Amygdala (tissue), 56 donors: ENCODE measurements around the gene SMC4.
"Not testable (repeated sequence)": the region's sequence is repeated elsewhere in the genome, so short reads cannot be mapped to it uniquely, and the experiment has no call there.

ENCODE experiments used
- DNase-seq, 56 donors: peaks; one replicate each; lab custom pipeline; 2025; lab: John Stamatoyannopoulos, UW

SMC4 gene

DNA sequence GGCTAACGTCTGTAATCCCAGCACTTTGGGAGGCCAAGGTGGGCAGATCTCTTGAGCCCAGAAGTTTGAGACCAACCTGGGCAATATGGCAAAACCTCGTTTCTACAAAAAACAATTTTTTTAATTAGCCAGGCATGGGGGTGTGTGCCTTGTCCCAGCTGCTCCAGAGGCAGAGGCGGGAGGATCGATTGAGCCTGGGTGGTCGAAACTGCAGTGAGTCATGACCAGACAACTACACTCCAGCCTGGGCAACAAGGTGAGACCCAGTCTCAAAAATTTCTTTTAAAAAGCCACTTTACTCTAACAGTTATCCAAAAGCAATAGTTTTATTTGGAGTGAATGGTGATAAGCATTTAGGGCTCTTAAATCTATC, 37.6 kb downstream of the SMC4 start:
- no peak for DNase-seq

DNA sequence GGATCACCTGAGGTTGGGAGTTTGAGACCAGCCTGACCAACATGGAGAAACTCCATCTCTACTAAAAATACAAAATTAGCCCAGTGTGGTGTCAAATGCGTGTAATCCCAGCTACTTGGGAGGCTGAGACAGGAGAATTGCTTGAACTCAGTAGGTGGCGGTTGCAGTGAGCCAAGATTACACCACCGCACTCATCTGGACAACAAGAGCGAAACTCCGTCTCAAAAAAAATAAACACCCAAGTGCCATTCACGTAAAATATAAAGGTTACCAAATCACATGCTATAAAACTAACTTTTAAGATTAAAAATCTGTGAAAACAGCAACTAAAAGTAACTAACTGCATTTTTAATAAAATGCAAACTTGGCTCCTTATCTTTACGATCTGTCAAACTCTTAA, 41.2 kb downstream of the SMC4 start:
- no peak for DNase-seq

DNA sequence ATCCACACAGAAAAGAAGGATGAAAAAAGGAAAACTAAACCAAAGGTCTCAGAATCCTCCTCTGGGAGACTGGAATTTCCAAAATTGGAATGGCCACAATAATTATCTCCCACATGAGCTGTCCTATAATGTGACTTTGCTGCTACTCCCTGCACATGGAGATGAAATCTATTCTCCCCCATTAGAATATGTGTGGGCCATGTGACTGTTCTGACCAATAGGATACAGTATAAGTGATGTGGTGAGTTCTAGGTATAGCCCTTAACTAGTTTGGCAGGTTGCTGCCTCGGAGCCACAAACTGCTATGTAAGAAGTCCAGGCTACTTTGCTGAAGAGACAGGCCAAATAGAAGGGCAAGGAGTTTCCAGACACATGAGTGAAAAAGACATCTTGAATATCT, 45.0 kb downstream of the SMC4 start:
- no peak for DNase-seq

DNA sequence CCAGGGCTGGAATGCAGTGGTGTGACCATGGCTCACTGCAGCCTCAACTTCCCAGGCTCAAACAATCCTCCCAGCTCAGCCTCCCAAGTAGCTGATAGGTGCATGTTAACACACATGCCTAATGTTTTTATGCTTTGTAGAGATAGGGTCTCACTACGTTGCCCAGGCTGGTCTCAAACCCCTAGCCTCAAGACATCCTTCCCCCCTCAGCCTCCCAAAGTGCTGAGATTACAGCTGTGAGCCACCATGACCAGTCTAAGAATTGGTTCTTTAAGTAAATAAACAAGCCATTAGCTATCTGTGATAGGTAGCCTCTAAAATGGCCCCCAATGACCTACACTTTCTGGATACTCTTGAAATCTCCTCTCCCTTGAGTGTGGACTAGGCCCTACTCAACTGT, 46.4 kb downstream of the SMC4 start:
- DNase-seq = no peak

DNA sequence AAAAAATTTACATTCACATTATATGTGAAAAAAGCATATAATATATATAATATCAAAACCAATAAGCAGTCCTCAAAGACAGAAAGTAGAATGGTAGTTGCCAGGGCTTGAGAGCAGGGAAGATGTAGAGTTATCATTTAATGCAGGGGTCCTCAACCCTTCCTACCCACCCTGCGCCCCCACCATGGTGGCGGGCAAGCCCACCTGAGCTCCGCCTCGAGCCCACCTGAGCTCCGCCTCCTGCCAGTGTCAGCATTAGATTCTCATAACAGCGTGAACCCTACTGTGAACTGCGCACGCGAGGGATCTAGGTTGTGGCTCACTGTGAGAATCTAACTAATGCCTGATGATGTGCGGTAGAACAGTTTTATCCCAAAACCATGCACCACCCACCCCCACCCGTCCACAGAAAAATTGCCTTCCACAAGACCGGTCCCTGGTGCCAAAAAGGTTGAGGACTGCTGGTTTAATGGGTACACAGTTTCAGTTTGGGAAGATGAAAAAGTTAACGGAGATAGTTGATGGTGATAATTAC, 47.1 kb downstream of the SMC4 start:
- no peak for DNase-seq

DNA sequence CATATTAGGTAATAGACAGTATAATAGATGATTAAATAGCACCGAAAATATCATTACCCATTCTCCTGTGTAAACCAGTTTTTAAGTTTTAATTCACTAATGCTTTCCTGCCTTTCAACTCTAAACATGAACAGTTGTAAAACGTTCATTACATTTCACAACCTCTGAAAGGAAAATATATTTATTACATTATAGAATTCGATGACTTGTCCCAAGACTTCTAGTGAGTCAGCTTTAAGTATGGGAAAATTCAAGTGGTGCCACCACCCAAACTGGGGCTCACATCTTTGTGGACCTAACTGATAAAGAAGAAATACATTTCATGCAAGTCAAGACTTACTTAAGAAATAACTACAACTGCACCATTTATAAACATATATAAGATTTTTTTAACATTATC, 48.1 kb downstream of the SMC4 start:
- DNase-seq = no peak

DNA sequence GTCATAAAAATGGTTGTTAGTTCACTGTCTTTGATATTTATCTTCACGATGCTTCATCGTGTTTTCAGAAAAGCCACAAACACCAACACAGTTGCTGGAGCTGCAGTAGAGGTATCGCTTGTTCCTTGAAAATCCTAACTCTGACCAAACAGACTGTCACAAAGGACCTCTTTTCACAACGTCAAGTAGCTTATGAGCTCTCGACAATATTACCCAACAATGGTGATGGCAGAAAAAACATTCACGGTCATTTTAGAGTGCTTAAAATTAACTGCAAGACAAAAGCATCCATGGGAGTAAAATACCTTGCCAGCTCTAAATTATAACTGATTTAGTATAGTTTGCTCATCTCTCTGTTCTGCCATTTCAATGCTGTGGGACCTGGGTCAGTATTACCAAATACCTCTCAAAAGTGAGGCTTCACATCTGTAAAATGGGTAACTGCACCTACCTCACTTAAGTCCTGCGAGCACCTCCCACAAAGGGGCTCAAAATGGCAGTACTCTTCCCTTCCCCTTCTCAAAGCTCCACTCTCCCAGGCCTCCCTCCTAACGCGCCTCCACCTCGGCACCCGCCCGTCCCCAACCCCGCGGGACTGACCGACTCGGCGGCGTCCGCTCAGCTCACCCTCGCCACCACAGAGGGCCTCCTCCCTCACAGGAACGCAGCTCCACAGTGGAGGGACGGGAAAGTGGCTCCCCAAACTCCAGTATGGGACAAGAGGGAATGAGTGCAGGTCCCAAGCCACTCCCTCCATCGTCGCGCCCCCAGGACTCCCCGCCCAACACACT, 49.6 kb downstream of the SMC4 start:
- peak in 6 of 56 donors; percentile 53 to 71 (median 58) for DNase-seq

DNA sequence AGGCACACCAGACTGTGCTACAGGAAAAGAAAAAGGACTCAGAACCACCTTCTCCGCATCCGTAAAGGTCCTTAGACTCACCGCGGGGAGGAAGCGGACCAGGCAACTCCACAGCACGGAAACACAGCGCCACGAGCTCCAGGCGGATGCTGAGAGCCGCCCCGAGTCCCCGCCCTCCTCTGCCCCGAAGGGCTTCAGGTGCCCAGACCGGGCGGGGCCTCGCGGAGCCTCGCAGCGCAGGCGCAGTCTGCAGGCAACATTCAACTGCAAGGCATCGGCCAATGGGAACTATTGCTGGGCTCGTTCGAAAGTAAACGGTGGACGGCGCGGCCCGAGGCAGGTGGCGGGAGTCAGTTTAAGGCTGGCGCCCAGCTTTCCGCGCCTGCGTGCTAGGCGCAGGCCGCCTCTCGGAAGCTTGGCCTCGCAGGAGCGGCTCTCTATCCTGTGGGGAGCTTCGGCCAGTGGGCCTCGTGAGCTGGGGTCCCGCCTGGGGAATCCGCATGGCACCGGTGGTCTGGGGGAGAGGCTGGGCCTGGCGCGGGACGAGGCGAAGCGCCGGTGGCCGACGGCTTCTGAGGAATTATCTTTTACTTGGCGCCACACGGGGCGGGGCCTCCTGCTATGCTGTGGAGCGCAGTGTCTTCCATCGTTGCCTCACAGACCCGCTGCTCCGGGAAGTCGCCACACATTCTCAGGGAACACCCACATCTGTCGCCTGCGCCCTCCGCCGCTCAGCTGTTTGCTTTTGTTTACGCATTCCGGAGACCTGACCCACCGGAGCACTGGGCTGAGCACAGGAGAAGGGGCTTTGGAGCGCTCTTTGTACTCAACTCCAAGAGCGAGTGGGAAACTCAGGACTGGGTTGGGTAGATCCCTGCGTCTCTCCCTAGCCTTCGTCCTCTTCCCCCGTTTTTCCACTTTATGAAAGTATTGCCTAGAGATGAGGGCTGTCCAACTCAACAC, 50.5 kb downstream of the SMC4 start, which contains the start of gene TRIM59:
TRIM59 (minus strand) TSS at position 151 of the 963 bp plus-strand sequence. CDS start 10,603 bp downstream, outside the sequence.
- peak in 53 of 56 donors; percentile 14 to 87 (median 61) for DNase-seq

DNA sequence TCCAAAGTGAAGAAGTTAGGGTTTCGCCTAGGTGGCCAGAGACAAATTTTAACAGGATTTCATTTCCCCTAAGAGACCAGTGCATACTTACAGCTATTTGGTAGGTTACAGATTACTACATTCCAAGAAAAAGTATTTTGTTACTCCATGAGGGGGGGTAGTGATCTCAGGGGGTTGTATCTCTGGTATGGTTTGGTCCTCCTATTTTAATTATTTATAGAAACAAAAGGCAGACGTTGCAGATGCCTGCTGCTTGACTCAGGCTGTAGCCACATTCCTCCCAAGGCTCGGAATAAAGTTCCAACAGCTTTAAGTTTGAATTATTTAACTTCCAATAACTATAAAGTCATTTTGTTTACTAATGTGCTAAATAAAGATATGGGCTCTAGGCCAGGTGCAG, 51.4 kb downstream of the SMC4 start:
- DNase-seq = no peak

DNA sequence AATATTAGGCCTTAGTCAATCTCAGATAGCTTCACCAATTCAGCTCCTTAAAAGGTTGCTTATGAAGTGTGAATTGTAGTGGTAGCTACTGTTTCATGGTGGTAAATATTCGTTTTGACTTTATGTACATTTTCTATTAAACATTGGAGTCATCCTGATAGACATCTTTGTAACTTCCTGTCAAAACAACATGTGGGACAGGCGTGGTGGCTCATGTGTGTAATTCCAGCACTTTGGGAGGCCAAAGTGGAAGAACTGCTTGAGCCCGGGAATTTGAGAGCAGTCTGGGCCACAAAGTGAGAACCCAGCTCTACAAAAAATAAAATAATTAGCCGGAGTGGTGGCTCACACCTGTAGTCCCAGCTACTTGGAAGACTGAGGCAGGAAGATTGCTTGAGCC, 52.2 kb downstream of the SMC4 start:
- no peak for DNase-seq

DNA sequence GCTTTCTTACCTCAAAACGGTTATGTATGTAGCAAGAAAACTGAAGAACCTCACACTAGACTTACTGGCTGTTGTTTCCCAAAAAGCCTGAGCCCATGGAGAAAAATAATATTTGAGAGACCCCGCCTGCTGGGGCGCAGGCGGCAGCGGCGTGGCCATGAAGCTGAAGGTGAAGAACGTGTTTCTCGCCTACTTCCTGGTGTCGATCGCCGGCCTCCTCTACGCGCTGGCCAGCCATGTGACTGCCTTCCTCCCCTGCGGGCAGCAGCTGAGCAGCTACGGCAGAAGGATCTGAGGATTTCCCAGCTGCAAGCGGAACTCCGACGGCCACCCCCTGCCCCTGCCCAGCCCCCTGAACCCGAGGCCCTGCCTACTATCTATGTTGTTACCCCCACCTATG, 52.8 kb downstream of the SMC4 start:
- DNase-seq = not testable (repeated sequence)

DNA sequence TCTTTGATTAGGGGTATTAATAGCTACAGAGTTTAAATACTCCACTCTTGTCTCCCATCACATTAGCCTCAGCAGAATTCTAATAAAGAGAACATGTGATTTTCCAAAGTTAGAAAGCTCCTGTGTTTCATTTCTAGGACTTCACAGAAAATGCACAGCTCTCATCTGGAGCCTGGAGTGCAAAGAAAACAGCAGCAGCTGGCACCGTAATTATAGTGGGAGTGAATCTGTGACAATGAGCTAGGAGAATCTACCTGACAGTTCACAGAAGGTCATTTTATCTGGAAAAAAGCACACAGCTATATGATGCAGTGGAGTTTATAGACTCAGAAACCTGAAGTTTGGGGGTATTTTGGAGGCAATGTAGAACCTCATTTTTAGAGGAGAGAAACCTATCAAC, 55.5 kb downstream of the SMC4 start:
- no peak for DNase-seq

DNA sequence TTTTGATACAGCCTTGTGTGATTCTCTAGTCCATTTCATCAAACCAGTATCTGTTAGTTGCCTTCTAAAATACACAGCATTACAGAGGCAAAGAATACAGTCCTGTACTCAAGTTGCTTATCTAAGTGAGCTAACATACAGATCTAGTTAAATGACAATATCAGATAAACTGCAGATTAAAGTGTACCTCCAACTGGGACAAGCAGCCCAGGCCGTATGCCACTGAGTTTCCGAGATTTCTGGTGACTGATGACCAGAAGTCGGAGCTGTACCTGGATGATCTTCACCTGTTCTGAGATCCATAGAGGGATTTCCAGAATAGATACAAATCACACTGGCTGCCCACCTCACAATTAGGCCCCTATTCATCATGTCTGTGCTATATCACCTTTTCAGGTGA, 56.4 kb downstream of the SMC4 start:
- no peak for DNase-seq

DNA sequence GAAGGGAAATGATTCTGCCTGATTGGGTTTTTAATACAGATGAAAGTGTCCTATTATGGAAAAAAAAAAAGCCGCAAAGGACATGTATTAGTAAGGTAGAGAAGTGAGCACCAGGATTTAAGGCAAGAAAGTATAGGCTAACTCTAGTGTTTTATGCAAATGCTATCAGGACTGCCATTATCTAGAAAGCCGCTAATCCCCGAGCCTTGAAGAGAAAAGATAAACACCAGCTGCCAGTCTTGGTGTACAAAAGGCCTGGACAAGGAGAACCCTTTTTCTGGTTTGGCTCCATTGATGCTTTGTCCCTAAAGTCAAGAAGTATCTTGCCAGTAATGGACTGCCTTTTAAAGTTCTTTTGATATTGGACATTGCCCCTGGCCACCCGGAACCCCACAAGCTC, 58.7 kb downstream of the SMC4 start:
- no peak for DNase-seq

DNA sequence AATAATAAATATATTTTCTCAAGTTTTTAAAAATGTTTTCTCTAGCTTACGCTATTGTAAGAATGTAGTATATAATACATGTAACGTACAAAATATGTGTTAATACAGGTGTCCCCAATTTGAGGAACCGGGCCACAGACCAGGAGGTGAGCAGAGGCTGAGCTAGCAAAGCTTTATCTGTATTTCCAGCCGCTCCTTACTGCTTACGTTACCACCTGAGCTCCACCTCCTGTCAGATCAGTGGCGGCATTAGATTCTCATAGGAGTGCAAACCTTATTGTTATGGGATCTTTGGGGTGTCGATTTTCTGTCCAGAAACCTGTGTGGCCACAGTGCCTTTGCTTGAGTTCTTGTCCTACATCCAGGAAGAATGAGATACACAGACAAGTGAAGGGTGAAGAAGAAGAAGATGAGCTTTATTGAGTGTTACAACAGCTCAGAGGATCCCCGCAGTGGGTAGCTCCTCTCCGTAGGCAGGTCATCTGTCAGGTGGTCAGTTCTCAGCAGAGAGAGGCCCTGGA, 60.1 kb downstream of the SMC4 start:
- DNase-seq = no peak

DNA sequence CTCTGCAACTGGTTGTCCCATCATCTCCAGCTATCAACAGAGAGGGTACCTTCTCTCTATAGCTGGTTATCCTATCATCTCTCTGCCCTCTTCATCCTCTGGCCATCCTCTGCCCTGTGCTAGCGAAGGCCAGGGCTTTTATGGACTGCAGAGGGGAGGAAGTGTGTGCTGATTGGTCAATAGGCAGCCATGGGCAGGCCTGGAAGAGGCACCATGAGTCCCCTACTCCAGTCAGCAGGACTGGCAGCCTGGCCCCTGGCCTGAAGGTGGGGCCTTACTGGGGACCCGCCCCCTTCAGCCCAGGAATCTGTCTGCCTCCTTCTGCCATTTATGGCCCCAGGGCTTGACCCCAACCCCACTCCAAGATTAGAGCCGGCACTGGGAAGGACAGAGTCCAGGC, 60.6 kb downstream of the SMC4 start:
- no peak for DNase-seq

DNA sequence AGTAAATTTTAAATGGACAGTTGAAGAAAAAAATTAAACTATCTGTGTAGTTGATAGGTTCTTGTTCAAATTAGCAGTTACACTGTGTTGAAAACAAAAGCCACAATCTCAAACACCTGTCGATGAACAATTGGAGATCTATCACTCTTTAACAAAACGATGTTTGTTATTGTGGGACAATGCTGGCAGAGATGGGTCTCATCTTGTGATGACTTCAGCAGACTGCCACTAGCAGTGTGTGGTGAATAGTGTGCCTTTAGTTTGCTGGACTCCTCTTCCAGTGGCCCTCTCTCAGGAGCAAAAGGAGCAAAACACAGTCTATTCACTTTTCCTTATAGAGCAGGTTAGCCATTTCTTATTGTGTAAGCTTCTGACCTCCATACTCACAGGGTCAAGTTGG, 64.9 kb downstream of the SMC4 start:
- DNase-seq = peak in 35 of 56 donors; percentile 9 to 87 (median 52)

DNA sequence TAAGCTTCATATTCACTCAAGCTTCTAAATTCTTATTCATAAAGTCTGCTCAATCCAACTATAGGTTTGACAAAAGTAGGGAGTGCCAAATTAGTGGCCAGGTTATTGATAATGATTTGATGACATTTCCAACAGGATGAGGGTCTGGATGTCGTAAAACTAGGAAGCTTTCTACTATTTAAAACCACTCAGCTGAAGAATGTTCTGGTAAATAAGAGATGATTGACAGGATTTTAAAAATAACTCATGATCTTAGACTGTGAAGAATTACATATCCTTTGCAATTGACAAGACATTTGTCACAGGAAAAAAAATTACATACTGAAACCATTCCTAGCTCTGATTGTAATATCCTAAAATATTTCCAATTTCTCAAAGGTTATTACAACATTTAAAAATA, 65.5 kb downstream of the SMC4 start:
- no peak for DNase-seq

DNA sequence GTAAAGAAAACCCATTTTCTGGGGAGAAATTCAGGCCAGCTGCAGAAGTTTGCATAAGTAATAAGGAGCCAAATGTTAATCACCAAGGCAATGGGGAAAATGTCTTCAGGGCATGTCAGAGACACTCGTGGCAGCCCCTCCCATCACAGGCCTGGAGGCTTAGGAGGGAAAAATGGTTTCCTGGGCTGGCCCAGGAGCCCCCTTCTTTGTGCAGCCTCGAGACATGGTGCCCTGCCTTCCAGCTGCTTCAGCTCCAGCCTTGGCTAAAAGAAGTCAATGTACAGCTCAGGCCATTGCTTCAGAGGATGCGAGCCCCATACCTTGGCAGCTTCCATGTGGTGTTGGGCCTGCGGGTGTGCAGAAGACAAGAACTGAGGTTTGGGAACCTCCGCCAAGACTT, 70.7 kb downstream of the SMC4 start:
- DNase-seq = no peak

DNA sequence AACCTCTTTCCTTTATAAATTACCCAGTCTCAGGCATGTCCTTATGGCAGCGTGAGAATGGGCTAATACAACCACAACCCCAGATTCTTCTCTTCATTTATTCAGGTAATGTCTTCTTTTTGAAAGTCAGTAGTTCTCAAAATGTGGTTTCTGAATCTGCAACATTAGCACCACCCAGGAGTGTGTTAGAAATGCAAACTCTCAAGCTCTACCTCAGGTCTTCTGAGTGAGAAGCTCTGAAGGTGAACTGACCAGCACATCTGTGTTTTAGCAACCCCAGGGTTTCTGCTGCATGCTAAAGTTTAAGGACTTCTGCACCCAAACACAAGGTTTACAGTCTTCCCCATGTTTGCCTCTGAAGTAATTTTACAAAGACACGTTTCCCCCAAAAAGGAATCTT, 72.4 kb downstream of the SMC4 start:
- no peak for DNase-seq

DNA sequence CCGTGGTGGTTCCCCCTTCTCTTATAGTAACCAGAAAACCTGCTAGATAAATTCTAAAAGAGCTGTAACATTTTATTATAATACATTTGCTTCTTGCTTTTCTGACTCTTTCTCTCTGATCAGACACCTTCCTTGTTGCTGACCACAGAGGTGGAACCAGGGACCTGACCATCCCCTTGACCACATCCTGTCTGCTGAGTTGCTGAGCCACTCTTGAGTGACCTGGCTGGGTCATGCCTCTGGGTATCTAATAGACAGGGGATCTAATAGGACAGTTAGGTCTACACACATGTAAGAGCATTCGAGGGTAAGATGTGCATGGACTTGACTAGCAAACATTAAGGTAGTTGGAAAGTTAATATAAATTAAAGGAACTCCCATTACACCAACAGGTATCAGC, 72.9 kb downstream of the SMC4 start:
- DNase-seq = no peak
